HG03066 (cell line): ENCODE measurements around the gene CHRND.

Experiments
- ATAC-seq: cut with Tn5 transposase; IDR thresholded peaks from one replicate; pipeline ENCODE4 v1.9.1; 2021; ENCODE audit warnings: low read depth; ENCODE audit not compliant: unreplicated experiment

The CHRND gene

DNA sequence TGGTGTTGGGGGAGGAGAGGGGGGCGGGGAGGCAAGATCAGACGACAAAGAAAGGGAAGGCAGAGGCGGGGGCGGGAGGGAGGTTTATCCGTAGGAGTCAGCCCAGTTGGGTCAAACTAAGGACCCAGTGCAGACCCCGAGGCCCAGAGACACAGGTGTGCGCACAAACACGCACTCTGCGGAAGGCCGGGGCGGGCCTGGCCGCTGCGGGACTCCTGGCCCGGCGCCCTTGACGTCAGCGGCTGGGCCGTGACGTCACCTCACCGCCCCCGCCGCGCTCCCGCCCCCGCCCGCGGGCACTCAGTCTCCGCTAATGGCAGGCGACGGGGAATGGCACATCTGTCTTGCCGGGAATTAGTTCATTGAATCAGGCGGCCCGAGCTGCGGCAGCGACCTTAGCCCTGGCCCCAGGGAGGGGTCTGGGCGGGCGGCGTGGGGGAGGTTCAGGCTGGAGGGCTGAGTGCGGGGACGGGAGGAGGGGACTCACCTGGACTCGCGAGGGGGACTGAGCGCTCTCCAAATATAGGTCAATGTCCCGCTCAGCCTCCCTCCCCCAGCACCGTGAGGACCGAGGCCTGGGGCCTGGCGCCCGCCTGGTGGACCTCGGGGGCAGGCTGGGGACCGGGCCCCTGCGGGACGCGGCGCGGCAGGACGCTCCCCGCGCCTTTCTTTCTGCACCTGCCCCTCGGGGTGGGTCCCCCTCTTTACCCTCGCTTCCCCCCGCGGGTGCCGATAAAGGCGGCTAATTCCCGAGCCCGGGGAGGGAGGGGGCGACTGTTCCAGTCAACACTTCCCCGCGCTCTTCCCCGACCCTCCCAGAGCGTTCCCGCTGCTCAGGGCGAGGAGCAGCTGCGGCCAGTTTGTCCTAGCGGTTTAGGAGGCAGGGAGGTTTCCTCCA lies 22.8 kb upstream of the CHRND start:
- ATAC-seq = no peak

GRCh38 chr2:232503809-232504323 lies 22.1 kb upstream of the CHRND start:
- no peak for ATAC-seq

DNA sequence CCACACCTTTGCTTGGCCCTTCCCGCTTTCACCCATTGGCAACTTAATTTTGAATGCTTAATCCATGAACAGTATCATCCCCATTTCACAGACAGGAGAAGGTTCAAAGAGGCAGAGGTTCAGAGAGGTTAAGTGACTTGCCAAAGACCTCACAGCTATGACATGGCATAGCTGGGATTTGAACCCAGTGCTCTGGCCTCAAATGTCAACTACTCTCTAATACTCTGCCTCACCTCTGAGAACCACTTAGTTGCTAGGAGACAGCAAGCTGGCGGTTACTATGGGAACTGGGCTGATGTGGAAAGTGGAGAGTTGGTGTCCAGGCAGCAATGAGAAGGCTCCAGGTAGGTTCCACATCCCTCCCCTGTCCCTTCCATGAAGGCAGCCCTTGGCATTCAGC lies 21.5 kb upstream of the CHRND start:
- no peak for ATAC-seq

- ATAC-seq = no peak
Observed at GRCh38 chr2:232505856-232506255, 20.1 kb upstream of the CHRND start.

GRCh38 chr2:232506709-232507108 lies 19.3 kb upstream of the CHRND start:
- ATAC-seq = no peak

GRCh38 chr2:232508251-232508650 lies 17.7 kb upstream of the CHRND start:
- ATAC-seq = no peak

DNA sequence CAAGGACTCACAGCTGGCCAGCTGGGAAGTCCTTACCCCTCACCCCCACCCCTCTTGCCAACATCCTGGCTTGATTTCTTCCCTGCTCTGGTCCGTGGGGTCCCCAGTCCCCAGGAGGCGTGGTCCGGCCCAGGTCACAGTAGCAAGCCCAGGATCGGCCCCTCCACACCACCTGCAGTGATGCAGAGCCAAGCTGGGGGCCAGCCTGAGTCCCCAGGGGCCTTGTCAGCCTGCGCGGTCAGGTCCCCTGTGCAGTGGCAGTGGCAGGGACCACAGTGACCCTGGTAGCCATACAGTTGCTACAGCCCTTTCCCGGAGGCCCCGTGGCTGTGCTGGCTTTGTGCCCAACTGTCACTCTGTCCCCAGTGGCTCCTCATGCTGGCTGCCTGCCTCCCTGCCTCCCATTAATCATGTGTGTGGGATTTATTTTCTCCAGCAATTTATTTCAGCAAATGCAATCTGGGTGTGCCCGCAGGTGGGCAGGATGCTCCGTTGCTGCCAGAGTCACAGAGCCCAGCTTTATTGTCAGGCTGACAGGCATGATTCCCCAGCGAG lies 14.5 kb upstream of the CHRND start:
- ATAC-seq = no peak

DNA sequence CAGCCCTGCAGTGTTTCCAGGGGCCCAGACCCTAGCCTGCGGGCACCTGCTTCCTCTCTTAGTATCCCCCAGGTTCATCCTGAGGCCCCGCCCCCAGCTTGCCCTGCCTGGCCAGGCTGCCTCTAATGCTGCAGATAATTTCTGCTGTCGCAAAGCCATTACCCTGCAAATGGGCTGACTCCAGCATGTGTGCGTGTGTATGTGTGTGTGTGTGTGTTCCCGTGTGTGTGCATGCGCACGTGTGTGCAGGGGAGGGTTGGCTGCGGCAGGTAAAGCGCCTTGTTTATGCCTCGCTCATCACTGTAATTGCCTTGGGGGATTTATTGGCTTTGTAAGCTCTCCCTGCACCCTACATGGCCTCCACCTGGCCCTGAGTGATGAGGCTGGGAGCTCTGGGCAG lies 13.4 kb upstream of the CHRND start:
- no peak for ATAC-seq

- no peak for ATAC-seq
Observed at GRCh38 chr2:232513353-232513752, 12.6 kb upstream of the CHRND start.

DNA sequence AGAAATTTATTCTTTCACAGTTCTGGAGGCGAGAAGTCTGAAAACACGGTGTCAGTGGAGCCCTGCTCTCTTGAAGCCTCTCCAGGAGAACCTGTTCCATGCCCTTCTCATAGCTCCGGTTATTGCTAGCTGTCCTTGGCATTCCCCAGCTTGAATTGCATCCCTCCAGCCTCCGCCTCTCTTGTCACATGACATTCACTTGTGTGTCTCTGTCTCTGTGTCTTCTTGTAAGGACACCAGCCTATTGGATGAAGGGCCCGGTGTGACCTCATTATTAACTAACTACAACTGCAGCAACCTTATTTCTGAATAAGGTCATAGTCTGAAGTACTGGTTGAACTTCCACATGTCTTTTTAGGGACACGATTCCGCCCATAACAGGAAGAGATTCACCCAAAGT lies 10.3 kb upstream of the CHRND start:
- ATAC-seq = no peak

- ATAC-seq = no peak
Observed at GRCh38 chr2:232516551-232516950, 9.4 kb upstream of the CHRND start.

- ATAC-seq = no peak
Observed at GRCh38 chr2:232518844-232519243, 7.1 kb upstream of the CHRND start.

- ATAC-seq = no peak
Observed at GRCh38 chr2:232519581-232520438, 6.2 kb upstream of the CHRND start, which contains the start of gene PRSS56. PRSS56 (plus strand) TSS chr2:232520388; CDS start chr2:232520599, 211 bp downstream.

DNA sequence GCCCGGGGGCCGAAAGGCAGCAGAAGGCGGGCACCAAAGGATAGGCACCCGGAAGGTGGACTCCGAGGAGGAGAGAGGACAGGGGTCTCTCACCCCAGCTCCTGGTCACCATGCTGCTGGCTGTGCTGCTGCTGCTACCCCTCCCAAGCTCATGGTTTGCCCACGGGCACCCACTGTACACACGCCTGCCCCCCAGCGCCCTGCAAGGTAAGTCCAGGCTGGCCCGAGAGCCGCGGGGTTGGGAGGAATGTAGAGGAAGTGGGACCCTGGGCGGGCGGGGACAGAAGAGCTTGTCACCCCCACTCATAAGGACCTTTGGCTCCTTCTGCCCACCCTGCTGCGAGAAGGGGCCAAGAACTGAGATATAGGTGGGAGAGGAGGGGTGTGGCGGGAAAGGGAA lies 5.5 kb upstream of the CHRND start:
- no peak for ATAC-seq

DNA sequence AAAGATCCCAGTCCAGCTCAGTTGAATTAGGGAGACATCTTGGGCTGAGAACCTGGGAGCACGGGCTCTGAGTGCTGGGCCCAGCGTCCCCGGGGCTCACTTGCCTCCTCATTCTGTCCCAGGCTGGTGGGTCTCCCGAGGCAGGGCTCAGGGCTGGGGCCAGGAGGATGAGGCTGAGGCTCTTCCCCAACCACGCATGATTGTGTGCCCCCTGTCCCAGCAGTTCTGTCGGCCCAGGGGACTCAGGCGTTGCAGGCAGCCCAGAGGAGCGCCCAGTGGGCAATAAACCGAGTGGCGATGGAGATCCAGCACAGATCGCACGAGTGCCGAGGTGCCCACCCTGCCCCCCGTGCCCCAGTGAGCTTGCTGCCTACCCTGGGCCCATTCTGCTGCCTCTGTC lies 4.9 kb upstream of the CHRND start:
- ATAC-seq = no peak

GRCh38 chr2:232521959-232522622 lies 3.9 kb upstream of the CHRND start:
- no peak for ATAC-seq

- no peak for ATAC-seq
Observed at GRCh38 chr2:232522623-232523401, 3.1 kb upstream of the CHRND start.

GRCh38 chr2:232523402-232523681 lies 2.6 kb upstream of the CHRND start:
- ATAC-seq = no peak

GRCh38 chr2:232523682-232524597 lies 2.0 kb upstream of the CHRND start:
- ATAC-seq = no peak
